ENCODE data around the gene FHAD1. TPM values are rescaled to one million over a fixed set of nuclear protein-coding genes. Genes with fewer than 3 reads are reported as not detected.
"Not testable (repeated sequence)": the region's sequence is repeated elsewhere in the genome, so short reads cannot be mapped to it uniquely, and the experiment has no call there.

FHAD1 gene
- total RNA-seq, 1 donor from 2014 or later, result 0.13 TPM

DNA sequence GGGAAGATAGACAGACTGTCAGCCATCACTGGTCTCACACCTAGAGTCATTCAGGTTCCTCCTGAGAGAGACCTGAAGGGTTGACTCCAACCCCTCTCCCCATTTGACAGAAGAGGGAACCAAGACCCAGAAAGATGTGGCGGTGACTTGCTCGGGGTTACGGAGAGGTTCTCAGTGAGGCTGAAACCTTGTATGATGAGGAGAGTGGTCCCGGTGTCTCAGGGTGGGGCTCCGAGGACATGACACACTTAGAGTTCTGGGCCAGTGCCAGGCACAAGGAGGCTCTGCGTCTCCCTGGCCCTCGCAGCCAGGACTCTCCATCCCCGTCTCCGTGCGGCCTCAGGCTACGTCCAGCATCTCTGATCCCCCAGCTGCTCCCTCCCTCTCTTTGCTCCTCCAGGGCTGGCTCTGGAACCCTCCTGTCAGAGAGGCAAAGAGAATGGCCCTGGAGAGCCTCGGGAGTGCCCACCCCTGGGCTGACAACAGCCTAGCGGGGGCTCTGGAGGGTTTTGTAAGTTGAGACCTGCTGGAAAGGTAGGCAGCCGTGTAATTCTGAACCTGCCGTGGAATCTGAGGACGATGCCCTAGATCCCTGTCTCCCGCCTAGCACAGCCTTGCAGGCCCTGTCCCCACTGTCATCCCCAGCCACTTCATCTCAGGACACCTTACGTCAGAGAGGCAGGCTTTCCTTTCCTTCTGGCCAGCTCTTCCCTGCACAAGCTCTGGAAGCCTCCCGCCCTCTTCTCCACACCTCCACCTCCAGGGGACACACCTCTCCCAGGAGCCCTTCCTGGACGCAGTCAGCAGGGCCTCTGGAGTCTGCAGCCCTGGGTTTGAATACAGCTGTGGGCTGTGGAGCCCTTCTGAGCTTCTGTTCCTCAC is 166.8 kb downstream of the FHAD1 start:
- DNase-seq (ENCODE audit: low read depth in 2 of 2), result no peak

DNA sequence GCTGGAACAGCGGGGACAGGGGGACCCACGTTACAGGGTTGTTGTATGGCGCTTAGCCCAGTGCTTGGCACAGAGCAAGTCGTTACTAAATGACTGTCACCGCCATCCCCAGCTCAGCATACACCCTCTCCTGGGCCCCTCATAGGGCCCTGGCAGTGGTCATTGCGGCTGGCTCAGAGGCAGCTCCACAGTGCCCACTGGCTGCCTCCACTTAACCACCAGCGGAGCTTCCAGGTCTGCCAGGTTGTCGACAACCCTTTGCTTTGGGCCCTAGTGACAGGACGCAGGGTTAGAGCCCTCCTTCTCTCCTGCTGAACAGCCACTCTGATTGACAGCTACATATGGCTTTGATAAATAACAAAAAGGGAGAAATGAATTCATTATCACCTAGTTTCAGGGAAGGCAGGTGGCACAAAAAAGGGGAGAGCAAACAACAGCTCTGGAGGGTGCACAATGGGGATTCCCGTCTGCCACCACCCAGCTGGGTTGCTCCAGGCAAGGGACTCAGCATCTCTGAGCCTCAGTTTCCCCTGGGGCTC is 167.5 kb downstream of the FHAD1 start:
- no peak for DNase-seq (ENCODE audit: low read depth in 2 of 2)

DNA sequence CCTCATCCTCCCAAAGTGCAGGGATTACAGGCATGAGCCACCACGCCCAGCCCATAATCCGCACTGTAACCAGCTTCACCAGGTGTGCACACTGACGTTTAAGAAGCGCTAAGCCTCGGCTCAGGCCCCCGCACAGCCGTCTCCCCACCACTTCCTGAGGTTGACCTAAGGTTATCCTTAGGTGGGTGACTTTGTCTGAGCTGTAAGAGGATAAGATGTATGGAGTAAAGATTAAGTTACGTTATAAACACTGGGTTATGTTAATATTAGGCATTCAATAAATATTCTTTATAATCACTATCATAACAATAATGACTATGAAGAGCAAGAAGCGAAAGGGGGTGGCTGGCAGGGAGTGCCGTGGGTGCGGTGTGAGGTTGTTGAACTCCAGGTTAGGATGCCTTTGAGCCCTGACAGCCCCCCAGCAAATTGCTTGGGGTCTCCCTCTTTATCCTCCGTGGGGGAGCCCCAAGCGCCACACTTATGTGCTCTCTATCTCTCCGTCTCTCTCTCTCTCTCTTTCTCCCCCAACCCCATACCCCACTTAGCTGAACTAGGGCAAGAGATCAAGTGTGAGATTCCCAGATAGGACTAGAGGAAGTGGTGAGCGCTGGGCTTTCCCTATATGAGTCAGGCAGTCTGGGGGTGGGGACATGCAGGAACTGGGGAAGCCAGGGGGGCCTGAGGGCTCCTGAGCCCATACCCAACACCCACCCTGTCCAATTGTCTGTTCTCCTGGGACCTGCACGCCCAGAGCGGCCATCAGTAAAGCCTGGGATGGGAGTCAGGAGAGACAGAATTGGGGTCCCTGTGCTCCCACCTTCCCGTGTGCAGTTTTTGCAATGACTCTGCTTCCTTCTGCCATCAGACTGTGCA is 170.3 kb downstream of the FHAD1 start:
- peak in 1 of 2 donors; percentile 88 for DNase-seq (ENCODE audit: low read depth in 2 of 2)

DNA sequence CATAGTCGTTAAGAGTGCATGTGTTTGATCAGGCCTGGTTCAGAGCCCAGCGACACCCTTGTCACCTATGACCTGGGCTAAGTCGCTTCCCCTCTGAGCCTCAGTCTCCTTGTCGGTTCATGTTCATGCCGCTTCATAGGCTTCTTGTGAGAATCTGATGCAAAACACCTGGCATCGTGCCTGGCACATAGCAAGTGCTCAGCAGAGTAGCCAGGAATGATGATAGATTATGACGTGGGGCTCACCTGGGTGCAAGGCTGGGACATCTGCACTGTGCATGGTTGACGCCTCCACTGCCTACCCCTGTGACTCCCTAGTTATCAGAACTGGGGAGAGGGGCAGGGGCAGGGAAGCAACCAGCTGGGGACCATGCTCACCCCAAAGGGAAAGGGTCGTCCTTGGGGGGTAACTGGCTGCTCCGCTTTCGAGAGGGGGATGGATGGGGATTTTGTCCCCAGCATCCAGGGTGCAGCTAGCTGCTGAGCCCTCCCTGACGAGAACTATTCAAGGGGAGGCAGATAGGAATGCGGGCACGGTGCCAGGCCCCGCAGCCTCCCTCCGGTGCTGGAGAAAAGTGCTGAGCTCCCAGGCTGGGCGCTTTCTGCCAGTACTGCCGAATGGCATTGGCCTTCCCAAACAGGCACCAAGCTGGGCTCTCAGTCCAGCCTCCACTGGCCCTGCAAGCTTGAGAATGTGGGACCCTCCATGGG is 171.9 kb downstream of the FHAD1 start:
- DNase-seq (ENCODE audit: low read depth in 2 of 2), result peak in 1 of 2 donors; percentile 48

DNA sequence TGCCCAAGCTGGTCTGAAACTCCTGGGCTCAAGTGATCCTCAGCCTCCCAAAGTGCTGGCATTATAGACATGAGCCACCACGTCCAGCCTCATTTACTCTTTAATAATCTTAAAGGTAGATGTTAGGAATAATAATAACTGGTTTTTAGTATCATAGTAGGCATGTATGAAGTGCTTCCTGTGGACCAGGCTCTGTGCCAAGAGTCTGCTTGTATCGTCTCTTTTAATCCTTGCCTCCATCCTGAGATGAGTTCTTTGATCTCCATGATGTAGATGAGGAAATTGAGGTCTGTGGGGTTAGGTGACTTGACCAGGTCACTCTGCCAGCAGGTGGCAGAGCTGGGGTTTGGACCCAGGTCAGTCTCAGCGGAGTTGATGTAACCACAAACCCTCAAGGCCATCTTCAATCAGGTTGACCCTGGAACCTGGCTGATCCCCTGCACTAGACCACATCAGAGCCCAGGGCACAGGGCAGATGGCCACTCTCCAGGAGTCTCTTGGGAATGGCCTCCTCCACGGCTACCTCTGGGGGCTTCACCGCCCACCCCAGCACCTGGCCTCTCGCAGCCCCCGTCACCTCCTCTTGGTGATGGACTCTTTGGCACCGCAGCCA is 173.9 kb downstream of the FHAD1 start:
- no peak for DNase-seq (ENCODE audit: low read depth in 2 of 2)

DNA sequence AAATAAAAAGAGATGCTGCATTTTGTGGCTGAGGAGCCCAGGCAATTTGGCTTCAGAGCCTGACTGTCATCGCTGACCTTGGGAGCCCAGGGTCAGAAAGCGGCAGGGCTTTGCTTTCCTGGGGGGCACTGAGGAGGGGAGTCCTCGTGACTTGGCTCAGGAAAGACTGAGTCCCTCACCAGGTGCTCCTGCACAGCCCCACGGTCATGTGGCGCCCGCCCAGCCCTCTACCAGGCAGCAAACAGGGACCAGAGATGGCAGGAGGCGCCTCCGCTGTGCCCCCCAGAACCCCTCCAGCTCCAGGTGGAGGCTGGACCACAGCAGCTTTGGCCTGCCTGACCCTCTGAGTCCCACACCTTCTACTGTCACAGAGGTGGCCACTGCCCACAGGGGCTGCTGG is 175.8 kb downstream of the FHAD1 start:
- no peak for DNase-seq (ENCODE audit: low read depth in 2 of 2)

DNA sequence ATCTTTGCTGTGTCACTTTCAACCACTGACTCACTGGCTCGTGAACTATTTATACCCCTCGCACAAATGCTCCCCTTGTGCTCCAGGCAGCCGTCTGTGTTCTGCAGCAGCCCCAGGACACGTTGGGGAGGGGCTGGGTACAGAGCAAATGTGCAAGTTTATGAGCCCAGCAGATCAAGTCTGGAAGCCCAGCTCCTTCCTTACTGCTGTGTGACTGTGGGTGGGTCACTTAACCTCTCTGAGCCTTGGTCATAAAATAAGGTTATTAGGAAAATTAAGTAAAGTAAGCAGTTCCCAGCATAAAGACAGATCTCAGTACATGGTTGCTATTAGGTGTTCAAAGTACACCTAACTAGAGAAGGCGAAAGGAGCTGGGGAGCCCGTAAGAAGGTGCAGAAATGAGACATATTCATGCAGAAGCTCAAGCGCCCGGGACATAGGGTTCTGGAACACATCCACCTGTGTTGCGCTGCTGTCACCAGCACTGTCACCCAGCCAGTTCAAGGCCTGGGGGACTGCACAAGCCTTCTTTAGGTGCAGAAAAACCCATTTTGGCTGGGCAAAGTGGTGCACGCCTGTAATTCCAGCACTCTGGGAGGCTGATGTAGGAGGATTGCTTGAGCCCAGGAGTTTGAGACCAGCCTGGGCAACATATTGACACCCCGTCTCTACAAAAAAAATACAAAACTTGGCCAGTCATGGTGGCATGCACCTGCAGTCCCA is 176.5 kb downstream of the FHAD1 start:
- DNase-seq (ENCODE audit: low read depth in 2 of 2), result no peak

DNA sequence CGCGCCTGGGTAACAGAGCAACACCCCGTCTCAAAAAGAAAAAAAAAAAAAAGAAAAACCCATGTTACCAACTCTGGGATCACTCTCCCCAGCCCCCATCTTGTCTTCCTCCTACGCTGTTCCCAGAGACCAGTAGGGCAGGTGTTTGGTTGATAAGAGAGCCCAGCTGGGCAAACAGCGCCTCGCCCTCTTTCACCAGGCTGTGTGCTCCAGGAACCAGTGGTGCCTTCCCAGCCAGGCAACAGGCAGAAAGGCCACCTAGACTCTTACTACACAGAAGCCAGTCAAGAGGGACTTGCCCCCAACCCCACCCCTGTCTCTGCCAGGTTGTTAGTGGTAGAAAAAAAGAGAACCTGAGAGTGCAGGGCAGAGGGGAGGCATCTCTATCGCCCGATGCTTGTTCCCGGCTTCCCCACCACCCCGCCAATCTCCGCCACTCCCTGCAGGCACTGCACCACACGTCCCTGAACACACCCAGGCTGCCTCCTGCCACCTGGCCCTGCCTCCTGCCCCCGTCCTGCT is 177.2 kb downstream of the FHAD1 start:
- DNase-seq (ENCODE audit: low read depth in 2 of 2), result no peak

DNA sequence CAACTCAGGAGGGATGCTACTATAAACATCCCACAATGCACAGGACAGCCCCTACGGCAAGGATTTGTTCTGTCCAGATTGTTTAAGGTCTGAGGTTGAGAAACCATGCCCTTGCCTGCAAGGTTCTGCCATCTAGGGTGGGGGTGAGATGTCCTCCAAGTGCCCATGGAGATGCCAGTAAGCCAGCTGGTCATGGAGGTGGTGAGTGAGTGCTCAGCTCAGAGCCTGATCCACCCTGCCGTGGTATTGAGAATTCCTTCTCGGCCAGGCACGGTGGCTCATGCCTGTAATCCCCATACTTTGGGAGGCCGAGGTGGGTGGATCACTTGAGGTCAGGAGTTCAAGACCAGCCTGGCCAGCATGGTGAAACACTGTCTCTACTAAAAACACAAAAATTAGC is 178.0 kb downstream of the FHAD1 start:
- DNase-seq (ENCODE audit: low read depth in 2 of 2), result no peak

DNA sequence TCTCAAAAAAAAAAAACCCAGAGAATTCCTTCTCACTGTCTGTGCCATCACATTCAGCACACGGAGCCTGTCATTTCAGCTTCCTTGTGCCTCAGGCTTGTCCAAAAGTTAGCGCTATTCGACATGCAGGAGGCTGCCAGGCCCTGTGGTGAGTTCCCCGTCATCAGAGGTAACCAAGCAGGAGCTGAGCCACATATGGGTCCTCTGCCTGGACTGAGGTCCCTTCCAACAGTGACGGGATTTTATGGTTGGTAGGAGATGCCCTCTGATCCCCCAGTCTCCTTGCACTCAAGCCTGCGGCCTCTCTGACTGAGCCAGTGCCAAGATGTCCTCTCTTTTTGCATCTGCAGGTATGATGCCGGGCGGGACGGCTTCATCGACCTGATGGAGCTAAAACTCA is 178.5 kb downstream of the FHAD1 start:
- no peak for DNase-seq (ENCODE audit: low read depth in 2 of 2)

DNA sequence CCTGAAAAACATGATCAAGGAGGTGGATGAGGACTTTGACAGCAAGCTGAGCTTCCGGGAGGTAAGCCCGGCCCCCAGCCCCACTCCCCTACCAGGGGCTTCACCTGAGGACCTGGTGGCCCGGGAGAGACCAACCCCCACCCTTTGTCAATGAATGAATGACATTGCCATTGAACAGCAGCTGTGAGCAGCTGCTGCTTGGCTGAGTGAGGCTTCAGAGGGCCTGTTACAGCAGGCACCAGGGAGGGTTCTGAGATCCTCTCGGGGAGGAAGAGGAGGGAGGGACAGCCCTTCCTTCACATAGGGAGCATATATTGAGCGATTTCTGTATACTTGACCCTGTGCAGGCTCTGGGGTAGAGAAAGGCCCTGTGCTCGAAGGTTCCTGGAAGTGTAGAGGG is 178.9 kb downstream of the FHAD1 start:
- DNase-seq (ENCODE audit: low read depth in 2 of 2), result no peak

DNA sequence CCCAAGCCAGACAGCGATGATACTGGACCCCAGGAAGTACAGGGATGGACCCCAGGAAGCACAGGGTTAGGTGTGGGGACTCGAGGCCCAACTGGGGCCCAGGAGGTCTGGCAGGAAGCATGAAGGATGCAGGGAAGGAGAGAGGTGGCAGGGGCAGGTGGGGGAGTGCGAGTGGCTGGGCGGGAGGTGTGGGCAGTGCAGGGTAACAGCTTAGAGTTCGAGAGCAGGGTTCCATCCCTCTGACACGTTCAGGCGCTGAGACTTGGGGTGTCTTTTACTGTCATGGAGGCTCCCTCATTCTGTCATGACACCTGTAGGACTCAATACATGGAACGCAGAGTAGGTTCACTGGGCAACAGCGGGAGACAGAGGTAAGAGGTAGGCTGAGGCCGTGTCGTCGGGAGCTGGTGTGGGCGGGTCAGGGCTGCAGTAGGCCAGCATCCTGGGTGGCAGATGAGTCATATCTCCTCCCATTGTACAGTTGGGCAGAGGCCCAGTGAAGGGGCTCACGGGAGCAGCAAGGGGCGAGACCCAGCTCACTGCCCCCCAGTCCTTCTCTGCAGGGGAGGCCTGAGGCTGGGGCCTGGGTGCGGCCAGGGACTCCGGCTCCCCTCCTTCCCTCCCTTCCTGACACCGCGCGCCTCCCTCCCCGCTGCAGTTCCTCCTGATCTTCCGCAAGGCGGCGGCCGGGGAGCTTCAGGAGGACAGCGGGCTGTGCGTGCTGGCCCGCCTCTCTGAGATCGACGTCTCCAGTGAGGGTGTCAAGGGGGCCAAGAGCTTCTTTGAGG is 179.7 kb downstream of the FHAD1 start:
- DNase-seq (ENCODE audit: low read depth in 2 of 2), result no peak

DNA sequence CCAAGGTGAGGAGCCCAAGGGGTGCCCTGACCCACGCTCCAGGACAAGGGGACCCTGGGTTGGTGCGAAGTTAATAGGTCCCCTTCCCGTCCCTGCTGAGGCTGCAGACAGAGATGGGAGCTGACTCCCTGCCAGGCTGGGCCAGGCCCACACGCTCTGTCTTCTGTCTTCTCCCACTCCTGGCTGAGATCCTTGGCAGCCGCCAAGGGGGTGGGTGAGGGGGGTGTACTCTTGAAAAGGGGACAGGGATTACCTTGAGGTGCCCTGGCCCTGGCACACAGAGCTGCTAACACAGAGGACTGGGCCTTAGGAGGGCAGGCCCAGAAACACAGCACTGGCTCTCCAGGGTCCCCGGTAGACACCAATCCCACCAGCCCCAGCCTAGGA is 180.2 kb downstream of the FHAD1 start:
- no peak for DNase-seq (ENCODE audit: low read depth in 2 of 2)

DNA sequence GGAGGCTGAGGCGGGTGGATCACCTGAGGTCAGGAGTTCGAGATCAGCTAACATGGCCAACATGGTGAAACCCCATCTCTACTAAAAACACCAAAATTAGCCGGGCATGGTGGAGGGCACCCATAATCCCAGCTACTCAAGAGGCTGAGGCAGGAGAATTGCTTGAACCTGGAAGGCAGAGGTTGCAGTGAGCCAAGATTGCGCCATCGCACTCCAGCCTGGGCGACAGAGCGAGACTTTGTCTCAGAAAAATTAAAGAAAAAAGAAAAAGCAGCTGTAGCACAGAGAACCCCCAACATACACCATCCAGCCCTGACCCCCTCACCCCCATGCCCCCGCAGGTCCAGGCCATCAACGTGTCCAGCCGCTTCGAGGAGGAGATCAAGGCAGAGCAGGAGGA is 181.2 kb downstream of the FHAD1 start:
- not testable (repeated sequence) for DNase-seq (ENCODE audit: low read depth in 2 of 2)

DNA sequence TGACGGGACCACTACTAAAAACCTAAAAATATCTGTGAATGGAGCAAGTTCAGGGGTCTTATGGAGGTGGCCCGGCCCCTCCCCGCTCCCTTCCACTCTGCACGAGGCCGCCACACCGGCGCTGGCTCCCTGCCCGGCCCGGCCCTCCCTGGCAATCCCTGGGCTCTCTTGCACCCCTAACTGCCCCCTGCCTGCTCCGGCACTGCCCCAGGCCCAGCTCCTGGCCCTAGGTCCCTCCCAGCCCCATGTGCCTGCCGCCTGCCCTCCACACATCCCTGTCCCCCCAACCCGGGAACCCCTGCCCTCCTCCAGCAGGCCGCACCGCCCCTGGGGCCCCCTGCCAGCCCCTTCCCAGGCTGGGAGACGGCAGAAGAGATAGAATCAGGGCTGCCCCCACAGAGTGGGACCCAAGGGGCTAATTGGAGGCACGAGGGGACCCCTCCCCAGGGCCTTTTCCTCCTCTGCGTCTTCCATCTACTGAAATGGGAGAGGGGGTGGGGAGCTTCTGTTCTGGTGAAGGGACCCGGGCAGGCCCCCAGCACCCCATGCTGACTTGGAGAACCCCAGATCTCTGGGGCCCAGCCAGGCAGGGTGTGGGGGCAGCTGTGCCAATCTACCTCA is 181.9 kb downstream of the FHAD1 start:
- no peak for DNase-seq (ENCODE audit: low read depth in 2 of 2)

DNA sequence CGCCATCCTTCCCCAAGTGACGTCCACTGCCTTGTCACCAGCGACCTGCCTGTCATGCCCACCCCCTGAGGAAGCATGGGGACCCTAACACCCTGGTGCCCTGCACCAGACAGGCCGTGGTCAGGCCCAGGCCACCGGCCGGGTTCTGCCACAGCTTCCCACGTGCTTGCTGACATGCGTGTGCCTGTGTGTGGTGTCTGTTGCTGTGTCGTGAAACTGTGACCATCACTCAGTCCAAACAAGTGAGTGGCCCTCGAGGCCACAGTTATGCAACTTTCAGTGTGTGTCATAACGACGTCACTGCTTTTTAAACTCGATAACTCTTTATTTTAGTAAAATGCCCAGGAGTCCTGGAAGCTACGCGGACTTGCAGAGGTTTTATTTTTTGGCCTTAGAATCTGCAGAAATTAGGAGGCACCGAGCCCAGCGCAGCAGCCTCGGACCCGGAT is 182.7 kb downstream of the FHAD1 start:
- no peak for DNase-seq (ENCODE audit: low read depth in 2 of 2)

DNA sequence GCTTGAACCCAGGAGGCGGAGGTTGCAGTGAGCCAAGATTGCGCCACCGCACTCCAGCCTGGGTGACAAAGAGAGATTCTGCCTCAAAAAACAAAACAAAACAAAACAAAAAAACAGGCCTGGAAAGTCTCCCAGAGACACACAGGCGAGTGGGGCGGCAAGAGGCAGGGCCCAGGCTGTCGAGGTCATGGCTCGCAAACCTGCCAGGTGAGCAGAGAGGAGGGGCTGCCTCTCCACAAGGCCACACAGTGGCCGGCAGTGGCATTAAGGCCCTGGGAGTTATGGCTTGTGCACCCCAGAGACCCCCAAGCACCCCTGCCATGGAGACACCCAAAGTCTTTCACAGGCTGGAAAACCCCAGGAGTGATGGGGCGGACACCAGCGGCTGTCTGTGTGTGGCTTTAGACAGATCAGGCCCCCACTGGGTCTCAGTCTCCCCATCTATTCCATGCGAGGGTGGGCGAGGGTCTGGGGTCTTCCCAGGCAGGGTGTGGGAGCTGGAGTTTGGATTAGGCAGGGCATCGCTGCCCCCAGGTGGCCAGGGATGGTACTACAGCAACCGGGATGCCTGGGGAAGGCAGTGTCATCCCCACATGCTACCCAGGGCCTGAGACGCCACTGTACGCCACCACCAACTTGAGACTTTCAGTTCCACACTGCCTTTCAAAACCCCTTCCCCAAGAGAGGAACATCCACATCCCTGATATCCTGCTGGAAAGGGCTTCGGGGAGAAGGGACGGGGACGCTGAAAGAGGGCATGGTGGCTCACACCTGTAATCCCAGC is 184.0 kb downstream of the FHAD1 start:
- peak in 1 of 2 donors; percentile 42 for DNase-seq (ENCODE audit: low read depth in 2 of 2)

DNA sequence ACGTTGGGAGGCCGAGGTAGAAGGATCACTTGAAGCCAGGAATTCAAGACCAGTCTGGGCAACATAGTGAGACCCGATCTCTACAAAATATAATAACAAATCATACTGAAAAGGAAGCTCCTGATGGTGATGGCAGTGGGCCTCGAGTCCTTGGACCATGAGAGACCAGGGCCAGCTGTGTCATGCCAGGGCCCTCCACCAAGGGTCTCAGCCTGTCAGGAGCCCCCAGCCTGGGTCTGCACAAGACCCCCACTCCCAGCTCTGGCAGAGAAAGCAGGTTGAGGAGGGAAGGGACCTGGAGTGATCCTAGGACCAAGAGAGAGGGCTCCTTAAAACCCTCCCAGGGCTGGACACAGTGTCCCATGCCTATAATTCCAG is 184.5 kb downstream of the FHAD1 start:
- DNase-seq (ENCODE audit: low read depth in 2 of 2), result no peak

Measured in dermis microvascular lymphatic vessel endothelial cell (primary cell).